GM12878 (cell line): Measurements from ENCODE around the gene UST. TPM values are rescaled to one million over a fixed set of nuclear protein-coding genes. Genes with fewer than 3 reads are reported as not detected.

Experiments
- ATAC-seq: fragments of 200-7000 bp; cut with Tn5 transposase; 3 replicates; pipeline ENCODE4 v1.9.1; 2020; ENCODE audit warnings: mild to moderate bottlenecking, moderate library complexity
- BruUV-seq: library from RNA; stranded (reverse); fragments of 400-500 nt; replicated peaks from 2 replicates; lab custom pipeline; 2021; lab: Mats Ljungman, UMichigan
- CTCF ChIA-PET: fragments of 300-600 bp; sonication (Branson Sonifier 250); formaldehyde crosslinking; extraction: SDS; loops from one replicate; lab custom pipeline; 2021; ENCODE audit warnings: inconsistent platforms; lab: Yijun Ruan, JAX
- POLR2A ChIA-PET: fragments of 350-600 bp; formaldehyde crosslinking; extraction: SDS; loops from one replicate; lab custom pipeline; 2021; ENCODE audit warnings: inconsistent platforms; lab: Charles Lee
- RAD21 ChIA-PET: fragments of 300-600 bp; sonication (Branson Sonifier 250); formaldehyde crosslinking; loops from one replicate; lab custom pipeline; 2023; ENCODE audit warnings: antibody characterized with exemption; ENCODE audit not compliant: unreplicated experiment; lab: Charles Lee
- SMC1A ChIA-PET: fragments of 300-600 bp; sonication (Branson Sonifier 250); formaldehyde crosslinking; loops from one replicate; lab custom pipeline; 2023; ENCODE audit not compliant: unreplicated experiment, uncharacterized antibody; lab: Charles Lee
- DNase-seq: peaks from one replicate; pipeline ENCODE4 v3.0.0-alpha.2; 2011; ENCODE audit warnings: low read depth, low spot score
- FAIRE-seq: peaks from 3 replicates; lab custom pipeline; 2011; peaks lifted over from hg19 to GRCh38; lab: Jason Lieb, UNC
- H2AFZ ChIP-seq: 2 replicates; pipeline ENCODE4 v1.6.0; 2011; ENCODE audit warnings: low read depth, low read length, control low read depth; ENCODE audit not compliant: control insufficient read depth
- H3K27ac ChIP-seq: 2 replicates; pipeline ENCODE4 v1.5.1; 2011; ENCODE audit warnings: control low read depth; ENCODE audit not compliant: control insufficient read depth, insufficient read depth
- H3K27me3 ChIP-seq, 2 experiments: replicated peaks in 1 of 2; 2 replicates each; pipeline versions ENCODE4 v1.6.0 to v1.6.1; 2011; ENCODE audit warnings: low read length in 1 of 2; ENCODE audit not compliant: control insufficient read depth in 2 of 2, insufficient read depth in 2 of 2
- H3K36me3 ChIP-seq, 2 experiments: 2 replicates each; pipeline ENCODE4 v1.5.1; 2011; ENCODE audit warnings: low read length in 1 of 2; ENCODE audit not compliant: control insufficient read depth in 2 of 2, insufficient read depth in 2 of 2
- H3K4me1 ChIP-seq: 2 replicates; pipeline ENCODE4 v1.6.1; 2011; ENCODE audit warnings: mild to moderate bottlenecking, low read length, moderate library complexity, mixed read lengths; ENCODE audit not compliant: control insufficient read depth, insufficient read depth
- H3K4me2 ChIP-seq: 2 replicates; pipeline ENCODE4 v1.6.0; 2011; ENCODE audit warnings: control low read depth; ENCODE audit not compliant: control insufficient read depth, insufficient read depth
- H3K4me3 ChIP-seq: fragments of 200-600 bp; sonication (generic); 2 replicates; pipeline ENCODE4 v1.5.1; 2016
- H3K79me2 ChIP-seq: 2 replicates; pipeline ENCODE4 v1.6.0; 2011; ENCODE audit warnings: low read length; ENCODE audit not compliant: control insufficient read depth, insufficient read depth
- H3K9ac ChIP-seq: 2 replicates; pipeline ENCODE4 v1.8.0; 2011; ENCODE audit warnings: low read length, control low read depth, mixed read lengths; ENCODE audit not compliant: control insufficient read depth, insufficient read depth
- H3K9me3 ChIP-seq: replicated peaks from 3 replicates; pipeline ENCODE4 v1.5.1; 2011; ENCODE audit warnings: mild to moderate bottlenecking, low read length; ENCODE audit not compliant: control insufficient read depth, insufficient read depth
- H4K20me1 ChIP-seq: 2 replicates; pipeline ENCODE4 v1.6.0; 2011; ENCODE audit not compliant: control insufficient read depth, insufficient read depth
- BCLAF1 ChIP-seq: fragments of 450-650 bp; IDR thresholded peaks from 2 replicates; pipeline ENCODE4 v1.6.1; 2017; ENCODE audit warnings: antibody characterized with exemption, mild to moderate bottlenecking, moderate library complexity
- BRCA1 ChIP-seq: IDR thresholded peaks from 2 replicates; pipeline ENCODE4 v1.6.1; 2011; ENCODE audit warnings: low read depth, low read length, improper control_type of control experiment
- CEBPZ ChIP-seq: fragments of 150-350 bp; IDR thresholded peaks from 2 replicates; pipeline ENCODE4 v1.6.1; 2016; ENCODE audit warnings: low read depth, low read length
- DPF2 ChIP-seq: fragments of 450-650 bp; IDR thresholded peaks from 2 replicates; pipeline ENCODE4 v1.6.1; 2017; ENCODE audit warnings: mild to moderate bottlenecking
- FOXM1 ChIP-seq: IDR thresholded peaks from 2 replicates; pipeline ENCODE4 v1.6.1; 2012; ENCODE audit warnings: low read depth, mild to moderate bottlenecking, inconsistent platforms, low read length, moderate library complexity
- IRF4 ChIP-seq: IDR thresholded peaks from 2 replicates; pipeline ENCODE4 v1.6.1; 2011; ENCODE audit warnings: low read depth, low read length
- NR2C1 ChIP-seq: fragments of 450-650 bp; IDR thresholded peaks from 2 replicates; pipeline ENCODE4 v1.6.1; 2017; ENCODE audit warnings: antibody characterized with exemption, mild to moderate bottlenecking, moderate library complexity
- PML ChIP-seq: IDR thresholded peaks from 2 replicates; pipeline ENCODE4 v1.6.1; 2012; ENCODE audit warnings: low read length, inconsistent platforms
- SIX5 ChIP-seq: IDR thresholded peaks from 2 replicates; pipeline ENCODE4 v1.6.1; 2011; ENCODE audit warnings: mild to moderate bottlenecking, low read depth, low read length, moderate library complexity; ENCODE audit not compliant: severe bottlenecking
- SREBF1 ChIP-seq: IDR thresholded peaks from 2 replicates; pipeline ENCODE4 v1.6.1; 2012; ENCODE audit warnings: mild to moderate bottlenecking, low read length
- TARDBP ChIP-seq: IDR thresholded peaks from 2 replicates; pipeline ENCODE4 v1.6.1; 2016; ENCODE audit warnings: borderline replicate concordance
- ZNF217 ChIP-seq: fragments of 450-650 bp; IDR thresholded peaks from 2 replicates; pipeline ENCODE4 v1.6.1; 2017; ENCODE audit warnings: antibody characterized with exemption, mild to moderate bottlenecking
- WGBS: methylation state at CpG from one replicate; pipeline ENCODE4 v1.1.6; 2016; ENCODE audit warnings: low lambda C conversion rate; ENCODE audit not compliant: insufficient replicate concordance, insufficient coverage; ENCODE audit errors: missing lambda C conversion rate; 5-methylcytosine and 5-hydroxymethylcytosine counted together
- in situ Hi-C: fragments of 300-500 bp; cut with MboI; formaldehyde crosslinking; loops from 9 replicates; pipeline ENCODE4 v1.14.3; 2018; ENCODE audit warnings: mixed read lengths
- intact Hi-C: fragments of 100-400 bp; cut with micrococcal nuclease; formaldehyde crosslinking; loops from one replicate; pipeline ENCODE4 v1.14.2; 2022; ENCODE audit not compliant: unreplicated experiment
- polyA plus RNA-seq, 11 experiments: library from polyadenylated mRNA; depleted of rRNA in 4 of 11; unstranded in 6 of 11; stranded (reverse) in 5 of 11; fragments of >200 nt; fragmentation: Nextera tagmentation in 4 of 11; fragmentation: Illumina TruSeq in 1 of 11; extraction: Ambion mirVana in 4 of 11; extraction: Trizol in 1 of 11; gene quantifications; 1 replicate in 1 of 11; 2 replicates in 10 of 11; pipeline versions ENCODE4 v1.2.1 to v1.2.3, GENCODE V29; 2011 to 2016; ENCODE audit warnings: inconsistent platforms in 2 of 11, missing spikeins in 2 of 11, low read depth in 1 of 11
- total RNA-seq, 4 experiments: library from RNA; depleted of rRNA in 3 of 4; stranded (reverse); fragments of >200 nt in 3 of 4; fragmentation: Illumina TruSeq in 1 of 4; extraction: Trizol in 1 of 4; gene quantifications; 2 replicates each; pipeline versions ENCODE4 v1.2.1 to v1.2.3, GENCODE V29; 2013 to 2021

The UST gene
- total and polyA plus RNA-seq, 10 of the 15 experiments (the other 5 are each of a cell fraction or from before 2014, with no cell fraction given): 0.74 to 43.3 (median 2.2) TPM

GRCh38 chr6:148873154-148873553 lies 126.3 kb downstream of the UST start:
- DNase-seq (no peak), ATAC-seq (no peak), FAIRE-seq (no peak)
- ChIA-PET POLR2A (no interaction called here), RAD21 (no interaction called here), CTCF (no interaction called here), SMC1A (no interaction called here)
- Histone ChIP-seq H3K4me1 (no peaks in the 10 kb centered on the region), H4K20me1 (no peaks in the 10 kb centered on the region), H3K79me2 (no peaks in the 10 kb centered on the region), H3K9me3 (no peaks in the 10 kb centered on the region), H2AFZ (no peak overlapping the region), H3K4me3 (no peak overlapping the region), H3K9ac (no peak overlapping the region), H3K4me2 (no peak overlapping the region), H3K27ac (no peak overlapping the region), H3K27me3 (no peaks in the 10 kb centered on the region), H3K36me3 (no peaks in the 10 kb centered on the region)
- in situ Hi-C loops: no loop called here
- WGBS: 78% methylated on average over 4 of the region's 4 CpGs
- TF ChIP-seq TARDBP (no peak), FOXM1 (no peak), IRF4 (no peak), CEBPZ (no peak), NR2C1 (no peak), SIX5 (no peak), BRCA1 (no peak), PML (no peak), ZNF217 (no peak), SREBF1 (no peak), DPF2 (no peak), BCLAF1 (no peak)
- no TSS peak for BruUV-seq
- intact Hi-C loops: no loop called here
